Stimulated activated CD4-positive, alpha-beta T cell treated with anti-CD3 and anti-CD28 coated beads, Interleukin-15, amount 100 ng/mL, for 1 hour (primary cell): Measurements from ENCODE around the gene TMEM209.
A peak's percentile ranks its signal among the peaks of the same experiment; 100 is the strongest.
"Not testable (repeated sequence)": the region's sequence is repeated elsewhere in the genome, so short reads cannot be mapped to it uniquely, and the experiment has no call there.

Experiments
- DNase-seq, 2 donors: peaks; one replicate each; pipeline ENCODE4 v3.0.0-alpha.2; 2020; ENCODE audit warnings: low read depth in 1 of 2, low spot score in 1 of 2

The TMEM209 gene

GRCh38 chr7:130205084-130205947 is at the start of gene TMEM209:
TSS of gene TMEM209 (minus strand) at chr7:130205406. CDS start at chr7:130205375, 31 bp downstream.
- peak; percentile 83 to 87 for DNase-seq

- DNase-seq, result no peak
These were observed 49.3 kb upstream of the TMEM209 start for GRCh38 chr7:130254555-130254954.

- not testable (repeated sequence) for DNase-seq
These were observed 44.4 kb upstream of the TMEM209 start for GRCh38 chr7:130249626-130250025.

GRCh38 chr7:130248842-130249241 is 43.6 kb upstream of the TMEM209 start:
- DNase-seq, result not testable (repeated sequence)

GRCh38 chr7:130246491-130246890 is 41.3 kb upstream of the TMEM209 start:
- DNase-seq, result not testable (repeated sequence)

GRCh38 chr7:130243486-130243885 is 38.3 kb upstream of the TMEM209 start:
- DNase-seq, result not testable (repeated sequence)

GRCh38 chr7:130242198-130243014 is 37.2 kb upstream of the TMEM209 start:
- peak; percentile 11 to 49 for DNase-seq

GRCh38 chr7:130240240-130240639 is 35.0 kb upstream of the TMEM209 start:
- no peak for DNase-seq

- DNase-seq, result not testable (repeated sequence)
These were observed 31.2 kb upstream of the TMEM209 start for GRCh38 chr7:130236361-130236760.

GRCh38 chr7:130234078-130234477 is 28.9 kb upstream of the TMEM209 start:
- DNase-seq, result no peak

- DNase-seq, result no peak
These were observed 27.0 kb upstream of the TMEM209 start for GRCh38 chr7:130232209-130232608.

- no peak for DNase-seq
These were observed 26.6 kb upstream of the TMEM209 start for GRCh38 chr7:130231792-130232191.

- DNase-seq, result not testable (repeated sequence)
These were observed 24.8 kb upstream of the TMEM209 start for GRCh38 chr7:130229981-130230380.

GRCh38 chr7:130228840-130229502 is 23.8 kb upstream of the TMEM209 start:
- DNase-seq, result no peak

GRCh38 chr7:130227883-130228575 is 22.8 kb upstream of the TMEM209 start:
- no peak for DNase-seq

- DNase-seq, result no peak
These were observed 21.1 kb upstream of the TMEM209 start for GRCh38 chr7:130226333-130226732.

GRCh38 chr7:130224923-130225322 is 19.7 kb upstream of the TMEM209 start:
- DNase-seq, result not testable (repeated sequence)

GRCh38 chr7:130224210-130224609 is 19.0 kb upstream of the TMEM209 start:
- DNase-seq, result no peak

- no peak for DNase-seq
These were observed 18.4 kb upstream of the TMEM209 start for GRCh38 chr7:130223646-130224045.

- no peak for DNase-seq
These were observed 16.5 kb upstream of the TMEM209 start for GRCh38 chr7:130221746-130222145.

- no peak for DNase-seq
These were observed 14.7 kb upstream of the TMEM209 start for GRCh38 chr7:130219871-130220270.
